Smooth muscle cell (in vitro differentiated cells): ENCODE data around the gene LIPA. TPM values are rescaled to one million over a fixed set of nuclear protein-coding genes. Genes with fewer than 3 reads are reported as not detected.

ENCODE experiments used
- DNase-seq: peaks from one replicate; lab custom pipeline; 2025; ENCODE audit not compliant: unreplicated experiment; lab: John Stamatoyannopoulos, UW
- H2AFZ ChIP-seq: fragments of 200-600 bp; sonication (generic); 2 replicates; pipeline ENCODE4 v1.6.0; 2016; ENCODE audit warnings: antibody characterized with exemption, low read depth, mild to moderate bottlenecking
- H3F3A ChIP-seq: fragments of 200-600 bp; sonication (generic); 2 replicates; pipeline ENCODE4 v1.6.0; 2017; ENCODE audit warnings: antibody characterized with exemption, low read depth
- H3K27ac ChIP-seq: fragments of 200-600 bp; sonication (generic); 2 replicates; pipeline ENCODE4 v1.5.1; 2016; ENCODE audit warnings: low read depth, mild to moderate bottlenecking
- H3K27me3 ChIP-seq: fragments of 200-600 bp; sonication (generic); 2 replicates; pipeline ENCODE4 v1.6.1; 2016; ENCODE audit warnings: low read depth, mild to moderate bottlenecking
- H3K36me3 ChIP-seq: fragments of 200-600 bp; sonication (generic); 2 replicates; pipeline ENCODE4 v1.5.1; 2016; ENCODE audit warnings: low read depth
- H3K4me1 ChIP-seq: fragments of 200-600 bp; sonication (generic); 2 replicates; pipeline ENCODE4 v1.5.1; 2016; ENCODE audit warnings: low read depth
- H3K4me2 ChIP-seq: fragments of 200-600 bp; sonication (generic); 2 replicates; pipeline ENCODE4 v1.6.0; 2016; ENCODE audit warnings: mild to moderate bottlenecking
- H3K4me3 ChIP-seq: fragments of 200-600 bp; sonication (generic); 2 replicates; pipeline ENCODE4 v1.5.1; 2016; ENCODE audit warnings: mild to moderate bottlenecking
- H3K79me2 ChIP-seq: fragments of 200-600 bp; sonication (generic); 2 replicates; pipeline ENCODE4 v1.6.0; 2016; ENCODE audit warnings: low read depth, mild to moderate bottlenecking
- H3K9ac ChIP-seq: fragments of 200-600 bp; sonication (generic); 2 replicates; pipeline ENCODE4 v1.6.0; 2016; ENCODE audit warnings: low read depth
- H3K9me3 ChIP-seq: fragments of 200-600 bp; sonication (generic); replicated peaks from 2 replicates; pipeline ENCODE4 v1.5.1; 2016; ENCODE audit warnings: low read depth
- H4K20me1 ChIP-seq: fragments of 200-600 bp; sonication (generic); 2 replicates; pipeline ENCODE4 v1.6.0; 2016; ENCODE audit warnings: low read depth
- CTCF ChIP-seq: fragments of 200-600 bp; sonication (generic); IDR thresholded peaks from 2 replicates; pipeline ENCODE4 v1.5.1; 2017; ENCODE audit warnings: borderline replicate concordance, mild to moderate bottlenecking, antibody characterized with exemption; ENCODE audit not compliant: insufficient read depth, poor library complexity, severe bottlenecking
- WGBS: methylation state at CpG from one replicate; pipeline ENCODE4 v1.1.7; 2016; ENCODE audit warnings: low lambda C conversion rate; 5-methylcytosine and 5-hydroxymethylcytosine counted together
- polyA plus RNA-seq: library from polyadenylated mRNA; unstranded; fragments of >200 nt; fragmentation: Nextera tagmentation; extraction: Ambion mirVana; gene quantifications from 2 replicates; pipeline ENCODE4 v1.2.1, GENCODE V29; 2016
- total RNA-seq: library from RNA; depleted of rRNA; stranded (reverse); fragments of >200 nt; gene quantifications from 2 replicates; pipeline ENCODE4 v1.2.3, GENCODE V29; 2014

LIPA gene
- total and polyA plus RNA-seq, 2 experiments from 2014 or later: 27.1 to 34.4 TPM

- Histone ChIP-seq H3K79me2 (no peaks in the 10 kb centered on the region), H3K4me1 (no peaks in the 10 kb centered on the region), H3K36me3 (no peaks in the 10 kb centered on the region), H3K4me3 (no peak overlapping the region), H2AFZ (no peak overlapping the region), H3K27ac (no peak overlapping the region), H3K9me3 (no peaks in the 10 kb centered on the region), H3K9ac (no peak overlapping the region), H3K4me2 (no peak overlapping the region), H3K27me3 (no peaks in the 10 kb centered on the region), H3F3A (no peaks in the 10 kb centered on the region), H4K20me1 (no peaks in the 10 kb centered on the region)
- no peak for TF ChIP-seq CTCF
- 100% methylated on average over 1 of the region's 1 CpG for WGBS
- no peak for DNase-seq
Measured at GRCh38 chr10:89226891-89227290, 24.7 kb downstream of the LIPA start.

DNA sequence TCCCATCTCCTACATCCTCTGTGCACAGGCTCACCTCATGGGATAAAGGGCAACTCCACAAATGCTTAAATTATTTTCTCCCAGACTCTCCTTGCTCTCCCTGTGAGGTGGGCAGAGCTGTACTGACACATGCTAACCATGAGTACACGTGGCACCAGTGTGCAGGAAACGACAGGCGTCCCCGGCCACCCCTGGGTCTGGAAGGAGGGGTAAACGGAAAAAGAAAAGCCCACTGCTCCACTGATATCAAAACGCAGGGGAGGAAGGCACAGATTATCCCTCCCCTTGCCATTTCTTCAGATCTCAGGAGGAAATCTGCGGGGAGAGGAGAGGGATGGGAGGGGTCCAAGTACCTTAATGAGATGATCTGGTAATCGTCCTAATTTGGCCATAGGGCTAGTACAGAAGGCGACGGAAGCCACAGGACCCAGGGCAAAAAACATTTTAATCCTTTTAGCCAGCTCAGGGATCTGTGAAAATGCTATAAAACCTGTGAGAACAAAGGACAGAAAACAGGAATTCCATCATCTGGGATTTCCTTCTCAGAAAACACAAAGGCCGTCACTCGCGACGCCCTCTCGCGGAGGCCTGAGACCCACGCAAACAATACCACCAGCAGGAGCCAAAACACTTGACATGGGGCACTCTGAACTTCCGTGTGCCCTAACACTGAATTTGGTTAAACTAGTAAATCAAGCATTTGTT lies 26.7 kb downstream of the LIPA start:
- Histone ChIP-seq H3F3A (no peaks in the 10 kb centered on the region), H2AFZ (peak overlapping the region; percentile 23), H3K4me1 (no peaks in the 10 kb centered on the region), H3K4me3 (peak overlapping the region; percentile 29), H3K79me2 (no peaks in the 10 kb centered on the region), H4K20me1 (no peaks in the 10 kb centered on the region), H3K36me3 (no peaks in the 10 kb centered on the region), H3K4me2 (no peak overlapping the region), H3K9me3 (no peaks in the 10 kb centered on the region), H3K9ac (no peak overlapping the region), H3K27me3 (no peaks in the 10 kb centered on the region), H3K27ac (no peak overlapping the region)
- TF ChIP-seq CTCF: no peak
- DNase-seq: no peak
- WGBS: 56% methylated on average over 18 of the region's 18 CpGs

- Histone ChIP-seq H4K20me1 (no peaks in the 10 kb centered on the region), H3K27me3 (no peaks in the 10 kb centered on the region), H2AFZ (no peak overlapping the region), H3K4me1 (no peaks in the 10 kb centered on the region), H3K79me2 (no peaks in the 10 kb centered on the region), H3K9me3 (no peaks in the 10 kb centered on the region), H3K36me3 (no peaks in the 10 kb centered on the region), H3K4me2 (no peak overlapping the region), H3K9ac (no peak overlapping the region), H3F3A (no peaks in the 10 kb centered on the region), H3K4me3 (no peak overlapping the region), H3K27ac (no peak overlapping the region)
- no peak for DNase-seq
- no peak for TF ChIP-seq CTCF
- WGBS: 87% methylated on average over 2 of the region's 2 CpGs
Measured at GRCh38 chr10:89221919-89222318, 29.7 kb downstream of the LIPA start.
